Tibial nerve (tissue), 4 donors: ENCODE results near the gene ASZ1. TPM values are rescaled to one million over a fixed set of nuclear protein-coding genes. Genes with fewer than 3 reads are reported as not detected.

Experiments used
- DNase-seq, 2 donors: peaks; one replicate each; pipeline ENCODE4 v3.0.0-alpha.2; 2019; ENCODE audit warnings: low spot score in 2 of 2
- H3K27ac ChIP-seq, 4 donors: fragments of 200-600 bp; sonication (generic) in 3 of 4; one replicate each; pipeline ENCODE4 v1.5.1; 2017 to 2019; ENCODE audit warnings: mild to moderate bottlenecking in 1 of 4
- H3K27me3 ChIP-seq, 2 donors: fragments of 200-600 bp; sonication (generic) in 1 of 2; one replicate each; pipeline versions ENCODE4 v1.5.1 to v1.6.0; 2017 to 2019
- H3K36me3 ChIP-seq, 3 donors: fragments of 200-600 bp; sonication (generic); one replicate each; pipeline ENCODE4 v1.5.1; 2018 to 2019
- H3K4me1 ChIP-seq, 4 donors: fragments of 200-600 bp; sonication (generic) in 3 of 4; one replicate each; pipeline ENCODE4 v1.5.1; 2017 to 2019
- H3K4me3 ChIP-seq, 4 donors: fragments of 200-600 bp; sonication (generic) in 3 of 4; one replicate each; pipeline ENCODE4 v1.5.1; 2017 to 2019; ENCODE audit warnings: mild to moderate bottlenecking in 1 of 4, moderate library complexity in 1 of 4
- H3K9me3 ChIP-seq, 4 donors: fragments of 200-600 bp; sonication (generic) in 3 of 4; one replicate each; pipeline ENCODE4 v1.5.1; 2017 to 2019
- CTCF ChIP-seq, 5 experiments: fragments of 200-600 bp in 3 of 5; fragments of 450-650 bp in 2 of 5; sonication (generic) in 3 of 5; IDR thresholded peaks; one replicate each; pipeline ENCODE4 v1.5.1; 2016 to 2019; ENCODE audit warnings: antibody characterized with exemption in 5 of 5, mild to moderate bottlenecking in 3 of 5, moderate library complexity in 2 of 5
- EP300 ChIP-seq, 2 donors: sonication (generic); formaldehyde crosslinking; IDR thresholded peaks; one replicate each; pipeline ENCODE4 v1.6.1; 2017; ENCODE audit warnings: antibody characterized with exemption in 2 of 2, mild to moderate bottlenecking in 1 of 2
- POLR2A ChIP-seq, 2 donors: fragments of 450-650 bp; IDR thresholded peaks; one replicate each; pipeline ENCODE4 v1.6.1; 2017; ENCODE audit warnings: antibody characterized with exemption in 2 of 2, mild to moderate bottlenecking in 2 of 2, moderate library complexity in 2 of 2
- WGBS, 2 donors: methylation state at CpG; one replicate each; pipeline ENCODE4 v1.1.5; 2018; 5-methylcytosine and 5-hydroxymethylcytosine counted together
- total RNA-seq, 4 donors: library from RNA; depleted of rRNA; stranded (reverse); fragments of >200 nt; gene quantifications; one replicate each; pipeline ENCODE4 v1.1.0, GENCODE V29; 2016

ASZ1 gene
- total RNA-seq, 4 donors from 2014 or later, result not detected

- TF ChIP-seq POLR2A (IDR thresholded peaks at IDR 0.05) (no peak), CTCF (IDR thresholded peaks at IDR 0.05) (no peak), EP300 (IDR thresholded peaks at IDR 0.05) (no peak)
- H3K27me3 ChIP-seq, result no peaks in the 10 kb centered on the region
- H3K27ac ChIP-seq, result no peak overlapping the region
- peaks cover 0 to 5% (median 0%) of the 10 kb centered on the region in 4 donors for H3K9me3 ChIP-seq
- H3K36me3 ChIP-seq, result no peaks in the 10 kb centered on the region
- no peaks in the 10 kb centered on the region for H3K4me1 ChIP-seq
- no peak overlapping the region for H3K4me3 ChIP-seq
- DNase-seq, result no peak
Measured at GRCh38 chr7:117459735-117460134, 32.4 kb upstream of the ASZ1 start.

DNA sequence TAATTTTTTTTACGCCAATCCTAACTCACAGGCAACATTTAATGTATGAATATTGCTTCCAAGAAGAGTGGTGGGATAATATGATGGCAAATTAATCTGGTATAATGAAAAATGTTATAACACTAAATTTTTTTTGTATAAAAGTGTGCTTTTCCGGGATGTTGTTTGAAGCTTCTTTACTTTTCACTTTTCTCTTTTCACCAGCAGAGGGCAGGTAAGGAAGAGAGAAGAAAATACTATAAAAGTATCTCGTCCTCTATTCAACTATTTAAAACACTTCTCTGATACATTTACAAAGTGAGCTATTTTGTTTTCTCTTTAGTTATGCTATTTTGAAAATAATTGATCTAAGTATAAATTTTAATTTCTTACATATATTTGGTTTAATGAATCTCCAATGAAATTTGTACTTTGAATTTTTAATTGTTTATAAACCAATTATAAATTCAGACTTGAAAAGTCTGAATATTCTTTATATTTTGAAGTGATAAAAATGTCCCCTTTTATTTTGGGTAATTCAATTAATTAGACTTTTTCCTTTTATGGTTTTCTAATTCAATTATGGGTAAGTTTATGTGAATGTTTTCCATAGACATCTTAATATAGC lies 31.8 kb upstream of the ASZ1 start:
- TF ChIP-seq EP300 (IDR thresholded peaks at IDR 0.05), result no peak
- peak; percentile 30 to 42 (median 38) for TF ChIP-seq CTCF (IDR thresholded peaks at IDR 0.05)
- TF ChIP-seq POLR2A (IDR thresholded peaks at IDR 0.05), result no peak
- WGBS, 2 donors, result 36 to 37% methylated on average over 3 of the region's 3 CpGs
- DNase-seq, result no peak
- no peaks in the 10 kb centered on the region for H3K36me3 ChIP-seq
- H3K27me3 ChIP-seq, result no peaks in the 10 kb centered on the region
- H3K27ac ChIP-seq, result no peak overlapping the region
- peaks cover 0 to 5% (median 0%) of the 10 kb centered on the region in 4 donors for H3K9me3 ChIP-seq
- no peak overlapping the region for H3K4me3 ChIP-seq
- no peaks in the 10 kb centered on the region for H3K4me1 ChIP-seq

GRCh38 chr7:117448655-117449054 lies 21.4 kb upstream of the ASZ1 start:
- Histone ChIP-seq H3K9me3 (peaks cover 0 to 25% (median 0%) of the 10 kb centered on the region in 4 donors), H3K27ac (no peak overlapping the region), H3K27me3 (no peaks in the 10 kb centered on the region), H3K4me3 (no peak overlapping the region), H3K36me3 (no peaks in the 10 kb centered on the region), H3K4me1 (no peaks in the 10 kb centered on the region)
- no peak for DNase-seq
- WGBS, 2 donors, result 72 to 77% methylated on average over 2 of the region's 2 CpGs
- TF ChIP-seq CTCF (IDR thresholded peaks at IDR 0.05) (no peak), EP300 (IDR thresholded peaks at IDR 0.05) (no peak), POLR2A (IDR thresholded peaks at IDR 0.05) (no peak)

- H3K27ac ChIP-seq, result no peak overlapping the region
- no peak for DNase-seq
- no peaks in the 10 kb centered on the region for H3K4me1 ChIP-seq
- H3K4me3 ChIP-seq, result no peak overlapping the region
- H3K36me3 ChIP-seq, result no peaks in the 10 kb centered on the region
- 64 to 69% methylated on average over 4 of the region's 4 CpGs for WGBS, 2 donors
- peaks cover 0 to 25% (median 0%) of the 10 kb centered on the region in 4 donors for H3K9me3 ChIP-seq
- TF ChIP-seq EP300 (IDR thresholded peaks at IDR 0.05) (no peak), CTCF (IDR thresholded peaks at IDR 0.05) (no peak), POLR2A (IDR thresholded peaks at IDR 0.05) (no peak)
- H3K27me3 ChIP-seq, result no peaks in the 10 kb centered on the region
Measured at GRCh38 chr7:117446220-117446815, 19.0 kb upstream of the ASZ1 start.

- no peak for DNase-seq
- Histone ChIP-seq H3K4me1 (no peaks in the 10 kb centered on the region), H3K9me3 (peaks cover 0 to 15% (median 0%) of the 10 kb centered on the region in 4 donors), H3K4me3 (no peak overlapping the region), H3K27me3 (no peaks in the 10 kb centered on the region), H3K36me3 (no peaks in the 10 kb centered on the region), H3K27ac (no peak overlapping the region)
- TF ChIP-seq CTCF (IDR thresholded peaks at IDR 0.05) (no peak), POLR2A (IDR thresholded peaks at IDR 0.05) (no peak), EP300 (IDR thresholded peaks at IDR 0.05) (no peak)
- 83 to 95% methylated on average over 1 of the region's 1 CpG for WGBS, 2 donors
Measured at GRCh38 chr7:117445206-117445605, 17.9 kb upstream of the ASZ1 start.
